ENCODE results near the gene DOCK2.

- TF ChIP-seq, protein P1, sequence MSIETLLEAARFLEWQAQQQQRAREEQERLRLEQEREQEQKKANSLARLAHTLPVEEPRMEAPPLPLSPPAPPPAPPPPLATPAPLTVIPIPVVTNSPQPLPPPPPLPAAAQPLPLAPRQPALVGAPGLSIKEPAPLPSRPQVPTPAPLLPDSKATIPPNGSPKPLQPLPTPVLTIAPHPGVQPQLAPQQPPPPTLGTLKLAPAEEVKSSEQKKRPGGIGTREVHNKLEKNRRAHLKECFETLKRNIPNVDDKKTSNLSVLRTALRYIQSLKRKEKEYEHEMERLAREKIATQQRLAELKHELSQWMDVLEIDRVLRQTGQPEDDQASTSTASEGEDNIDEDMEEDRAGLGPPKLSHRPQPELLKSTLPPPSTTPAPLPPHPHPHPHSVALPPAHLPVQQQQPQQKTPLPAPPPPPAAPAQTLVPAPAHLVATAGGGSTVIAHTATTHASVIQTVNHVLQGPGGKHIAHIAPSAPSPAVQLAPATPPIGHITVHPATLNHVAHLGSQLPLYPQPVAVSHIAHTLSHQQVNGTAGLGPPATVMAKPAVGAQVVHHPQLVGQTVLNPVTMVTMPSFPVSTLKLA (conservative IDR thresholded peaks at IDR 0.05) = no peak
- no peak for TF ChIP-seq ELF1 (tag; IDR thresholded peaks at IDR 0.05)
- TF ChIP-seq ZNF347 (CRISPR knock-in tag; IDR thresholded peaks at IDR 0.05; ENCODE audit: low read depth) = no peak
- no peak for TF ChIP-seq CTCF (IDR thresholded peaks at IDR 0.05 in 2 of 3, conservative IDR thresholded peaks at IDR 0.05 in 1 of 3; ENCODE audit: insufficient read depth in 2 of 3, low read depth in 1 of 3, low read length in 3 of 3)
- TF ChIP-seq CTBP1 (IDR thresholded peaks at IDR 0.05; ENCODE audit: borderline replicate concordance) = no peak
- TF ChIP-seq MYC (IDR thresholded peaks at IDR 0.05; ENCODE audit: low read depth, low read length) = no peak
- TF ChIP-seq MYC (CRISPR knock-in tag; IDR thresholded peaks at IDR 0.05; ENCODE audit: borderline replicate concordance, low read depth) = no peak
- TF ChIP-seq, protein P2, sequence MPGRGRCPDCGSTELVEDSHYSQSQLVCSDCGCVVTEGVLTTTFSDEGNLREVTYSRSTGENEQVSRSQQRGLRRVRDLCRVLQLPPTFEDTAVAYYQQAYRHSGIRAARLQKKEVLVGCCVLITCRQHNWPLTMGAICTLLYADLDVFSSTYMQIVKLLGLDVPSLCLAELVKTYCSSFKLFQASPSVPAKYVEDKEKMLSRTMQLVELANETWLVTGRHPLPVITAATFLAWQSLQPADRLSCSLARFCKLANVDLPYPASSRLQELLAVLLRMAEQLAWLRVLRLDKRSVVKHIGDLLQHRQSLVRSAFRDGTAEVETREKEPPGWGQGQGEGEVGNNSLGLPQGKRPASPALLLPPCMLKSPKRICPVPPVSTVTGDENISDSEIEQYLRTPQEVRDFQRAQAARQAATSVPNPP (IDR thresholded peaks at IDR 0.05; ENCODE audit: borderline replicate concordance, insufficient read depth, insufficient read length) = no peak
- no peak for TF ChIP-seq RAD21 (CRISPR knock-in tag; conservative IDR thresholded peaks at IDR 0.05 in 1 of 2, IDR thresholded peaks at IDR 0.05 in 1 of 2)
- no peak for TF ChIP-seq CEBPB (tag; IDR thresholded peaks at IDR 0.05)
- TF ChIP-seq RBFOX2 (IDR thresholded peaks at IDR 0.05; ENCODE audit: low read depth, low read length) = no peak
- TF ChIP-seq, protein P3, sequence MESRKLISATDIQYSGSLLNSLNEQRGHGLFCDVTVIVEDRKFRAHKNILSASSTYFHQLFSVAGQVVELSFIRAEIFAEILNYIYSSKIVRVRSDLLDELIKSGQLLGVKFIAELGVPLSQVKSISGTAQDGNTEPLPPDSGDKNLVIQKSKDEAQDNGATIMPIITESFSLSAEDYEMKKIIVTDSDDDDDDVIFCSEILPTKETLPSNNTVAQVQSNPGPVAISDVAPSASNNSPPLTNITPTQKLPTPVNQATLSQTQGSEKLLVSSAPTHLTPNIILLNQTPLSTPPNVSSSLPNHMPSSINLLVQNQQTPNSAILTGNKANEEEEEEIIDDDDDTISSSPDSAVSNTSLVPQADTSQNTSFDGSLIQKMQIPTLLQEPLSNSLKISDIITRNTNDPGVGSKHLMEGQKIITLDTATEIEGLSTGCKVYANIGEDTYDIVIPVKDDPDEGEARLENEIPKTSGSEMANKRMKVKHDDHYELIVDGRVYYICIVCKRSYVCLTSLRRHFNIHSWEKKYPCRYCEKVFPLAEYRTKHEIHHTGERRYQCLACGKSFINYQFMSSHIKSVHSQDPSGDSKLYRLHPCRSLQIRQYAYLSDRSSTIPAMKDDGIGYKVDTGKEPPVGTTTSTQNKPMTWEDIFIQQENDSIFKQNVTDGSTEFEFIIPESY (CRISPR knock-in tag; IDR thresholded peaks at IDR 0.05) = no peak
- no peak for TF ChIP-seq FOXJ2 (tag; IDR thresholded peaks at IDR 0.05)
- TF ChIP-seq POLR2A (conservative IDR thresholded peaks at IDR 0.05) = no peak
- no peak for TF ChIP-seq FOS (IDR thresholded peaks at IDR 0.05; ENCODE audit: extremely low read depth, insufficient read length)
Measured at GRCh38 chr5:169875731-169876130, 238.7 kb downstream of the DOCK2 start.

Data from K562 (cell line).